ENCODE measurements around the gene ZNF628. TPM values are rescaled to one million over a fixed set of nuclear protein-coding genes. Genes with fewer than 3 reads are reported as not detected.

ZNF628 gene
- total and polyA plus RNA-seq, 7 donors: 1.4 to 15.0 (median 2.5) TPM

DNA sequence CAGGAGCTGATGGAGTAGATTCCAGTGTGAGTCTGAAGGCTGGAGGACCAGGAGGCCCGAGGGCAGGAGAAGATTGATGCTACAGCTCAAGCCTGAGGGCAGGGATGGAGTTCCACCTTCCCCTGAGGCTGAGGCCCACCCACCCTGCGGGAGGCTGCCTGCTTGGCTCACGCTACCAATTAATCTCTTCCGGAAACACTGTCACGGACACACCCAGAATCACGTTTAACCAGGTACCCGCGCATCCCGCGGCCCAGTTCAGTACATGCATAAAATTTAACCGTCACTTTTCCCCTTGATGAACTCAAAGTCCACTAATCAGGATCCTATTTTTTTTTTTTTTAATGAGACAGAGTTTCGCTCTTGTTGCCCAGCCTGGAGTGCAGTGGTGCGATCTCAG, 5.2 kb upstream of the ZNF628 start:
- TF ChIP-seq POLR2A (IDR thresholded peaks at IDR 0.05): no peak
- TF ChIP-seq, protein P1, sequence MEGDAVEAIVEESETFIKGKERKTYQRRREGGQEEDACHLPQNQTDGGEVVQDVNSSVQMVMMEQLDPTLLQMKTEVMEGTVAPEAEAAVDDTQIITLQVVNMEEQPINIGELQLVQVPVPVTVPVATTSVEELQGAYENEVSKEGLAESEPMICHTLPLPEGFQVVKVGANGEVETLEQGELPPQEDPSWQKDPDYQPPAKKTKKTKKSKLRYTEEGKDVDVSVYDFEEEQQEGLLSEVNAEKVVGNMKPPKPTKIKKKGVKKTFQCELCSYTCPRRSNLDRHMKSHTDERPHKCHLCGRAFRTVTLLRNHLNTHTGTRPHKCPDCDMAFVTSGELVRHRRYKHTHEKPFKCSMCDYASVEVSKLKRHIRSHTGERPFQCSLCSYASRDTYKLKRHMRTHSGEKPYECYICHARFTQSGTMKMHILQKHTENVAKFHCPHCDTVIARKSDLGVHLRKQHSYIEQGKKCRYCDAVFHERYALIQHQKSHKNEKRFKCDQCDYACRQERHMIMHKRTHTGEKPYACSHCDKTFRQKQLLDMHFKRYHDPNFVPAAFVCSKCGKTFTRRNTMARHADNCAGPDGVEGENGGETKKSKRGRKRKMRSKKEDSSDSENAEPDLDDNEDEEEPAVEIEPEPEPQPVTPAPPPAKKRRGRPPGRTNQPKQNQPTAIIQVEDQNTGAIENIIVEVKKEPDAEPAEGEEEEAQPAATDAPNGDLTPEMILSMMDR (IDR thresholded peaks at IDR 0.05): no peak
- no peak for TF ChIP-seq EP300 (IDR thresholded peaks at IDR 0.05)
- no peak for TF ChIP-seq POLR2AphosphoS5 (IDR thresholded peaks at IDR 0.05)
- intact Hi-C loops (cut with DNase I): no loop called here
- Histone ChIP-seq H3K27ac (no peak overlapping the region), H3K9me3 (no peaks in the 10 kb centered on the region), H3K36me3 (no peaks in the 10 kb centered on the region), H3K27me3 (no peaks in the 10 kb centered on the region), H3K4me3 (no peak overlapping the region), H3K4me1 (peaks cover 3 to 13% (median 8%) of the 10 kb centered on the region in 4 donors)
- no peak for DNase-seq
- WGBS, 2 donors: 38 to 75% methylated on average over 13 of the region's 13 CpGs

GRCh38 chr19:55472463-55472862, 4.0 kb upstream of the ZNF628 start:
- no peak overlapping the region for H3K27ac ChIP-seq
- H3K36me3 ChIP-seq: no peaks in the 10 kb centered on the region
- intact Hi-C loops (cut with DNase I): no loop called here
- no peak overlapping the region for H3K4me3 ChIP-seq
- TF ChIP-seq POLR2A (IDR thresholded peaks at IDR 0.05) (no peak), EP300 (IDR thresholded peaks at IDR 0.05) (no peak), POLR2AphosphoS5 (IDR thresholded peaks at IDR 0.05) (no peak)
- TF ChIP-seq, protein P1 (IDR thresholded peaks at IDR 0.05): no peak
- H3K9me3 ChIP-seq: no peaks in the 10 kb centered on the region
- H3K4me1 ChIP-seq: peaks cover 3 to 16% (median 11%) of the 10 kb centered on the region in 4 donors
- no peak for DNase-seq
- WGBS, 2 donors: 65 to 84% methylated on average over 8 of the region's 8 CpGs
- H3K27me3 ChIP-seq: no peaks in the 10 kb centered on the region

DNA sequence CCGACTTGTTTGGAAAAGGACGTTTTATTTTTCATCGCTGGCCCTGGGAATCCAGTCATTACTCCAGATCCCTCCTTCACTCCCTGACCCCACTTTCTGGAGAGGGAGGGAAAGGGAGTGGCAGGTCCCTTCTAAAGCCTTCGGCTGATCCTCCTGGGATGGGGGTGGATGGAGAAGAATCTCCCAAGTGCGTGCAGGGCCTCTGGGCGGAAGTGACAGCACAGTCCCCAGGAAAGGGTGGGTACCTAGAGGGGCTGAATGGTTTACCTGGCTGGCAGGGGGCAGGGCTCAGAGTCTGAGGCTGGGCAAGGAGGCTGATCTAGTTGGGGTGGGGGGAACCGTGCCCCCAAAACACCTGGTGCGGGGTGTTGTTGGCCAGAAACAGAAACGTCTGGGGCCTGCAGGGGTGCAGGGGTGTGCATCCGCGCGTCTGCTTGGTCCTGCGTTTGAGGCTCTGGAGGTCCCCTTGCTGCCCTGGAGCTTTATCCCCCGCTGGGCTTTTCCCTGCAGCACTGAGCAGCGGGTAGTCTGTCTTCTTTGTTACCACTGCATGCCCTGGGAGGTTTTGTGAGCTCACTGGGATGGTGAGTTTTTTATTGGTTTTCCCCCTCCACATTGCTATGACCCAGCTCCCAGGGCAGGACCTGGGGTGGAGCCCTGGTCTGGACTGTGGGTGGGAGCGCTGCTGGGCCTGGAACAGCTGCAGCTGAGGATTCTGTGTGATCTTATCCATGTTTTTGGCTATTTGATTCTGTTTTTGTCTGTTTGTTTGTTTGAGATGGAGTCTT, 3.0 kb upstream of the ZNF628 start:
- H3K27me3 ChIP-seq: no peaks in the 10 kb centered on the region
- H3K4me3 ChIP-seq: no peak overlapping the region
- H3K9me3 ChIP-seq: no peaks in the 10 kb centered on the region
- 78 to 79% methylated on average over 16 of the region's 16 CpGs for WGBS, 2 donors
- TF ChIP-seq, protein P1 (IDR thresholded peaks at IDR 0.05): no peak
- TF ChIP-seq POLR2A (IDR thresholded peaks at IDR 0.05): no peak
- no peak for TF ChIP-seq POLR2AphosphoS5 (IDR thresholded peaks at IDR 0.05)
- TF ChIP-seq EP300 (IDR thresholded peaks at IDR 0.05): no peak
- peaks cover 3 to 19% (median 18%) of the 10 kb centered on the region in 4 donors for H3K4me1 ChIP-seq
- peak overlapping the region in 1 of 4 donors; percentile 38 for H3K27ac ChIP-seq
- intact Hi-C loops (cut with DNase I): no loop called here
- H3K36me3 ChIP-seq: no peaks in the 10 kb centered on the region
- DNase-seq: no peak

DNA sequence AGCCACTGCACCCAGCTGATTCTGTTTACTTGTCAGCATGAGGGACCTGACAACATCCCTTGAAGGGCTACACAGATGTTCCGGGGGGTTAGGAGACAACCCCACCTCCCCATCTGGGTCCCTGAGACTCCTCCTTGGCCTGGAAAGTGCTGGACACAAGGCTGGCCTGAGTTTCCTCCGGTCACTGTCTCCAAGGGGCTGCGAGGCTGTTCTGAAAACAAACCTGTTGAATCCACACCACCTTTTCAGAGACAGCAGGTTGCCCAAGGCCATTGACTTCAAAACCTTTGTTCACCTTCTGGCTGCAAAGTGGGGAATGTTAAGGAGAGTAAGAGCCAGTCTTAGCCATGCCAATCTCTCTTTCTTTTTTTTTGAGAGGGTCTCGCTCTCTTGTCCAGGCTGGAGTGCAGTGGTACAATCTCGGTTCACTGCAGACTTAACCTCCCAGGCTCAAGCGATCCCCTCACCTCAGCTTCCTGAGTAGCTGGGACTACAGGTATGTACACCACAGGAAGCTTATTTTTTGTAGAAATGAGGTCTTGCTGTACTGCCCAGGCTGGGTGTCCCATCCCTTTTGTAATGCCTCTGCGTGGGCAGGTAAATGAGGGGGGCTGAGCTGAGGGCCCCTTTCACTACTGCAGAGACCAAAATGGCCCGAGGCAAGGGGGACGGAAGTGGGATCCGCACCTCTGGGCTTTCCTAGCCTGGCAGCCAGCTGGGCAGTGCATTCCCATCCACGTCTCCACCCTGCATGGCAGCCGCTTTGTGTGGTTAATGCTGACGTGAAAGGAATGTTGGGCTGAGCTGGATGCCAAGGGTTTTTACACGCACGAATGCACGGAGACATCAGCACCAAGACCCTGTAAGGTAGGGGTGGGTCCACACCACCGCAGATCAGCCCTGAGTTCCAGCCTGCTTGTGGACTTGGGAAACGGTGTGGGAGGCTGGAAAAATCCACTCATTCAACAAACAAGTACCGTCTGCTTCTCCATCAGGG, 1.9 kb upstream of the ZNF628 start:
- no peaks in the 10 kb centered on the region for H3K36me3 ChIP-seq
- no peak overlapping the region for H3K4me3 ChIP-seq
- DNase-seq: no peak
- no peaks in the 10 kb centered on the region for H3K27me3 ChIP-seq
- H3K4me1 ChIP-seq: peaks cover 3 to 20% (median 18%) of the 10 kb centered on the region in 4 donors
- intact Hi-C loops (cut with DNase I): no loop called here
- 93% methylated on average over 19 of the region's 19 CpGs for WGBS, 2 donors
- H3K9me3 ChIP-seq: no peaks in the 10 kb centered on the region
- TF ChIP-seq POLR2A (IDR thresholded peaks at IDR 0.05) (no peak), EP300 (IDR thresholded peaks at IDR 0.05) (no peak), POLR2AphosphoS5 (IDR thresholded peaks at IDR 0.05) (no peak)
- TF ChIP-seq, protein P1 (IDR thresholded peaks at IDR 0.05): no peak
- H3K27ac ChIP-seq: peak overlapping the region in 1 of 4 donors; percentile 19
